ENCODE measurements around the gene SDK1.

Gene SDK1

DNA sequence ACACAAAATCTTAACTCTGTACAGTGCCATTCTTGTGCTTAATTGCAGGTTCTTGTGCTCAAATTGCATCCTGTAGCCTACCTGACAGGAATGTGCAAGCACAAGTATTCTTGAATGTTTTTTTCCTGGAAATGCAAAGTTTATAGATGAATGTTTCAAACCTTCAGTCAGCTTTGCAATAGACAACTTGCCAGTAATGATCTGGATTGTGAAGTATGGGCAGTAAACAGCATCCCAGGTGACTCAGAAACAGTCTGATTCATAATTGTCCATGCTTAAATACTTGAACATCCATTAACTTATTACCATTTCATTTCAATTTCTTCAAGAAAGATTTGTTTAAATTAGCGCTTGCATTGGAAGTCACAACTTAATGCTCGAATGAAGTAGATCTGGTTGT is 347.2 kb downstream of the SDK1 start:
- TF ChIP-seq POLR2A (IDR thresholded peaks at IDR 0.05; ENCODE audit: extremely low read depth, insufficient read length): no peak
- no peak for TF ChIP-seq MYC (IDR thresholded peaks at IDR 0.05; ENCODE audit: low read depth, low read length)
- TF ChIP-seq, protein P1, sequence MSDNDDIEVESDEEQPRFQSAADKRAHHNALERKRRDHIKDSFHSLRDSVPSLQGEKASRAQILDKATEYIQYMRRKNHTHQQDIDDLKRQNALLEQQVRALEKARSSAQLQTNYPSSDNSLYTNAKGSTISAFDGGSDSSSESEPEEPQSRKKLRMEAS (IDR thresholded peaks at IDR 0.05; ENCODE audit: low read depth, low read length): no peak
- TF ChIP-seq, protein P2, sequence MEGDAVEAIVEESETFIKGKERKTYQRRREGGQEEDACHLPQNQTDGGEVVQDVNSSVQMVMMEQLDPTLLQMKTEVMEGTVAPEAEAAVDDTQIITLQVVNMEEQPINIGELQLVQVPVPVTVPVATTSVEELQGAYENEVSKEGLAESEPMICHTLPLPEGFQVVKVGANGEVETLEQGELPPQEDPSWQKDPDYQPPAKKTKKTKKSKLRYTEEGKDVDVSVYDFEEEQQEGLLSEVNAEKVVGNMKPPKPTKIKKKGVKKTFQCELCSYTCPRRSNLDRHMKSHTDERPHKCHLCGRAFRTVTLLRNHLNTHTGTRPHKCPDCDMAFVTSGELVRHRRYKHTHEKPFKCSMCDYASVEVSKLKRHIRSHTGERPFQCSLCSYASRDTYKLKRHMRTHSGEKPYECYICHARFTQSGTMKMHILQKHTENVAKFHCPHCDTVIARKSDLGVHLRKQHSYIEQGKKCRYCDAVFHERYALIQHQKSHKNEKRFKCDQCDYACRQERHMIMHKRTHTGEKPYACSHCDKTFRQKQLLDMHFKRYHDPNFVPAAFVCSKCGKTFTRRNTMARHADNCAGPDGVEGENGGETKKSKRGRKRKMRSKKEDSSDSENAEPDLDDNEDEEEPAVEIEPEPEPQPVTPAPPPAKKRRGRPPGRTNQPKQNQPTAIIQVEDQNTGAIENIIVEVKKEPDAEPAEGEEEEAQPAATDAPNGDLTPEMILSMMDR (IDR thresholded peaks at IDR 0.05; ENCODE audit: low read depth, low read length): no peak
- DNase-seq (ENCODE audit: low read depth): no peak
- H3K4me3 ChIP-seq (ENCODE audit: low read depth, low read length): no peak overlapping the region

GRCh38 chr7:3649250-3649649 is 348.2 kb downstream of the SDK1 start:
- no peak overlapping the region for H3K4me3 ChIP-seq (ENCODE audit: low read depth, low read length)
- TF ChIP-seq, protein P2 (IDR thresholded peaks at IDR 0.05; ENCODE audit: low read depth, low read length): peak; percentile 2
- TF ChIP-seq, protein P1 (IDR thresholded peaks at IDR 0.05; ENCODE audit: low read depth, low read length): no peak
- TF ChIP-seq POLR2A (IDR thresholded peaks at IDR 0.05; ENCODE audit: extremely low read depth, insufficient read length): no peak
- DNase-seq (ENCODE audit: low read depth): no peak

GRCh38 chr7:3649678-3650440 is 348.8 kb downstream of the SDK1 start:
- no peak overlapping the region for H3K4me3 ChIP-seq (ENCODE audit: low read depth, low read length)
- TF ChIP-seq POLR2A (IDR thresholded peaks at IDR 0.05; ENCODE audit: extremely low read depth, insufficient read length) (no peak), MYC (IDR thresholded peaks at IDR 0.05; ENCODE audit: low read depth, low read length) (no peak)
- TF ChIP-seq, protein P2 (IDR thresholded peaks at IDR 0.05; ENCODE audit: low read depth, low read length): no peak
- TF ChIP-seq, protein P1 (IDR thresholded peaks at IDR 0.05; ENCODE audit: low read depth, low read length): no peak
- DNase-seq (ENCODE audit: low read depth): peak; percentile 38

DNA sequence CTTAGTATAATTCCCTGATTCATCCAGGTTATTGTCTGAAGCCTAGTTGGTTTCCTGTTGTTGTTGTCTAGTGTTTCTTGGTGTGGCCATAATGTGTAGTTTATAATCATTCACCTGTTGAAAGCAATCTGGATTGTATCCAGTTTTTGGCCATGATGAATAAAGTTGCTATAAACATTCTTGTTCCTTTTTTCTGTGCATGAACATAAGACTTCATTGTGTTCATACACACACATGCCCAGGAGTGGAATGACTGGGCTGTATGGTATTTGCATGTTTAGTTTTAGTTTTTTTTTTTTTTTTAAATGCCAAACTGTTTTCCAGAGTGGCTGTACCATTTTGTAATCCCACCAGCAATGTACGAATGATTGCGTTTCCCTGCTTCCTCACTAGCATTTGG is 349.8 kb downstream of the SDK1 start:
- DNase-seq (ENCODE audit: low read depth): no peak
- TF ChIP-seq, protein P2 (IDR thresholded peaks at IDR 0.05; ENCODE audit: low read depth, low read length): no peak
- TF ChIP-seq, protein P1 (IDR thresholded peaks at IDR 0.05; ENCODE audit: low read depth, low read length): no peak
- no peak for TF ChIP-seq MYC (IDR thresholded peaks at IDR 0.05; ENCODE audit: low read depth, low read length)
- TF ChIP-seq POLR2A (IDR thresholded peaks at IDR 0.05; ENCODE audit: extremely low read depth, insufficient read length): no peak
- H3K4me3 ChIP-seq (ENCODE audit: low read depth, low read length): no peak overlapping the region

DNA sequence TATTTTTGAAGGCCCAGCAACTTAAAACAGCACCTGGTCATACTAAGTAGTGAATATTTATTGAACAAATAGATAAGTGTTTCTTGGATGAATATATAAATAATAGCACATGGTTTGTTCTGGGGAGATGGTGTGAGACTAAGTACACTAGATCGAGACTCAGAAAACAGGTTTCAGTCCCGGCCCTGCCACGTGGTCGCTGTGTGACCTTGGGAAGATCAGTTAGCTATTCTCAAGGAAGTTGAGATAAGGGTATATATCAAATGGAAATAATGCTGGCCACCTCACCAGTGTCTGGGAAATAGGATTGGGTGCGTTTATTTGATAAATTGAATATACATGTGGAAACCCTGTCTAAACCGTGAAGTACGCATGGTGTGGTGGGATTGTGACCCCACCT is 354.6 kb downstream of the SDK1 start:
- no peak overlapping the region for H3K4me3 ChIP-seq (ENCODE audit: low read depth, low read length)
- TF ChIP-seq, protein P2 (IDR thresholded peaks at IDR 0.05; ENCODE audit: low read depth, low read length): no peak
- TF ChIP-seq MYC (IDR thresholded peaks at IDR 0.05; ENCODE audit: low read depth, low read length) (no peak), POLR2A (IDR thresholded peaks at IDR 0.05; ENCODE audit: extremely low read depth, insufficient read length) (no peak)
- TF ChIP-seq, protein P1 (IDR thresholded peaks at IDR 0.05; ENCODE audit: low read depth, low read length): 0 out of 2 replicates have a peak, but pooled peaks have one; percentile 8
- no peak for DNase-seq (ENCODE audit: low read depth)

Data from NB4 (cell line).